SIG-M5 (cell line): ENCODE data around the gene DIABLO.
"Not testable (repeated sequence)": the region's sequence is repeated elsewhere in the genome, so short reads cannot be mapped to it uniquely, and the experiment has no call there.

Experiments used
- DNase-seq: peaks from one replicate; lab custom pipeline; 2025; lab: John Stamatoyannopoulos, UW

DIABLO gene

DNA sequence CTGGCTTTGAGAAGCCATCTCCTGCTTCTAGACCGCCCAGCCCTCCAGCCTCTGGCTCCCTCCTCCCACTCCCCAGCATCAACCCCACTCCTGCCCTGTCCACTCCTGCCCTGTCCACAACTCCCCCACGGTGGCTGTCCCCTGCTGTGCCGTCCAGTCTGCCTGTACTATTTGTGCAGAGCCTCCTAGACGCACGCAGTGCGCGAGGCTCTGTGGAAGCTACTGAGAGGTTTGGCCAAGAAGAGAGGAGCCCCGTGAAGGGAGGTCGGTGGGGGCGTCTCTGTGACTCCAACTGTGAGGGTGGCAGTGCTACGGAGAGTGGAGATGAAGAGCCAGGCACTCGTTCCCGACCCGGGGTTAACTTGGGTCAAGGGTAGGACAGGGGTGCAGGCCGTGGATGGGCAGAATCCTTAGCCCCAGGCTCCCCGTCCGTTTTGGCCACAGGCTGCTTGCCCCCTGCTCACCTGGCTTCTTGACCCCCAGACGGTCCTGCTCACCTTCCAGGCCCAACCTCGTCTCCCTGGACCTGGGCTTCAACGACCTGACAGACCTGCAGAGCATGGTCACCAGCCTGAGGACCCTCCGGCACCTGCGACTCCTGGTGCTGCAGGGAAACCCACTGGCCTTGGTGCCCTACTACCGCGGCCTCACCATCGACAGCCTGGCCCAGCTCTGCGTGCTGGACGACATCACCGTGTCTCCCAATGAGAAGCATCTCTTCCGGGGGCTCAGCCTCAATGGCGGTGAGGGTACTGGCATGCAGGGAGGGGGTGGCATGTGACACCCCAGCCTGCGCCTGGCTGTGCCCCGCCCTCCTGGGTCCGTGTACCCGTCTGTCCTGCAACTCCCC lies 36.0 kb downstream of the DIABLO start:
- DNase-seq = no peak

- DNase-seq = no peak
Measured at GRCh38 chr12:122187466-122187865, 38.4 kb downstream of the DIABLO start.

GRCh38 chr12:122185494-122186082 lies 40.3 kb downstream of the DIABLO start:
- no peak for DNase-seq

DNA sequence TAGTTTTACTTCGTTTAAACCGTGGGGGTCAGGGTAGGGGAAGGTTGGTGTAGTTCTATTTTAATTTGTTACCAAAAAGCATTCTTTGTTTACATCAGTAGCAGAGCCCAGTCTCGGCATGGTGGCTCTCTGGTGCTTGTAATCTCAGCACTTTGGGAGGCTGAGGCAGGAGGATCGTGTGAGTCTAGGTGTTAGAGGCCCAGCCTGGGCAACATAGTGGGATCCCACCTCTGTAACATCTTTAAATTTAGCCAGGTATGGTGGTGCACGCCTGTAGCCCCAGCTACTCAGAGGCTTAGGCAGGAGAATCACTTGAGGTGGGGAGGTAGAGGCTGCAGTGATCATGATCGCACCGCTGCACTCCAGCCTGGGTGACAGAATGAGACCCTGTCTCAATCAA lies 40.8 kb downstream of the DIABLO start:
- DNase-seq = no peak

DNA sequence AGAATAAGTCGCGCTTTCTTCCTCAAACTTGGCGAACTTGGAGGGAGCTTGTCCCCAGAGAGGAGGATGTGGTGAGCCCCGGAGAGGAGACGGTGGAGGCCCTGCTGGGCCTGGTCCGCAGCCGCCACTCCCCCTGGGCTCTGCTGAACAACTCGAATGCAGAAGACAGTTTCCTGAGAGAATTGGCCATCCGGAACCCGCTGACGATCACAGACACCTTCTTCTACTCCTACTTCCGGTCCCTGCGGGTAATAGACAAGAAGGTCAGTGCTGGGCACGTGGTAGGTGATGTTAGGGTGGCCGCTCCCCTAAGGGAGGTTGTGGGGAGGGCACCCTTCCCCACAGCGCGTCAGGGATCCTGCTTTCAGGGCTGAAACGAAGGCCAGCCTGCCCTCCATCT lies 41.3 kb downstream of the DIABLO start:
- DNase-seq = no peak

DNA sequence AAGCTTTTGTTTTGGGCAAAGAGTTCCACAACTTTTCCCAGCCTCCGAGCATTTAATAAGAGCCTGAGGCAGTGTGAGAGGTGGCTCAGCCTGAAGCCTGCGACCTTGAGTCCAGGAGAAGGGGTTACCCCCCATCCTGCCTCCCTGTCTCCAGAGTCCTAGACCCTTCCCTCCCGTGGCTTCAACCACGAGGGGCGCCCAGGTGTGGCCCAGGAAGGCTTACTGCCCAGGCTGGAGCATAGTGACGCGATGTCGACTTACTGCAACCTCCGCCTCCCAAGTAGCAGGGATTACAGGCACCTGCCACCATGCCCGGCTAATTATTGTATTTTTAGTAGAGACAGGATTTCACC lies 42.3 kb downstream of the DIABLO start:
- DNase-seq = no peak

GRCh38 chr12:122182887-122183587 lies 42.8 kb downstream of the DIABLO start, which contains the start of gene LRRC43:
LRRC43 (plus strand) TSS chr12:122183123; CDS start chr12:122183145, 22 bp downstream.
- no peak for DNase-seq

DNA sequence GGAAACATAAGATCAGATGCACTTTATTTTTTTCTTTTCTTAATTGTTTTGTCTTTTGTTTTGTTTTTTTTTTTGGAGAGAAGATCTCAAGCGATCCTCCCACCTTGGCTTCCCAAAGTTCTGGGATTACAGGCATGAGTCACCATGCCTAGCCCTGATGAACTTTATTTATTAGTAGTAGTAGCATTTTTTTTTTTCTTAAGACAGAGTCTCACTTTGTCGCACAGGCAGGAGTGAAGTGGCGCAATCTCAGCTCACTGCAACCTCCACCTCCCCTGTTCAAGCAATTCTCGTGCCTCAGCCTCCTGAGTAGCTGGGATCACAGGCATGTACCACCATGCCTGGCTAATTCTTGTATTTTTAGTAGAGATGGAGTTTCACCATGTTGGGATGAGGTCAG lies 49.4 kb downstream of the DIABLO start:
- DNase-seq = not testable (repeated sequence)

DNA sequence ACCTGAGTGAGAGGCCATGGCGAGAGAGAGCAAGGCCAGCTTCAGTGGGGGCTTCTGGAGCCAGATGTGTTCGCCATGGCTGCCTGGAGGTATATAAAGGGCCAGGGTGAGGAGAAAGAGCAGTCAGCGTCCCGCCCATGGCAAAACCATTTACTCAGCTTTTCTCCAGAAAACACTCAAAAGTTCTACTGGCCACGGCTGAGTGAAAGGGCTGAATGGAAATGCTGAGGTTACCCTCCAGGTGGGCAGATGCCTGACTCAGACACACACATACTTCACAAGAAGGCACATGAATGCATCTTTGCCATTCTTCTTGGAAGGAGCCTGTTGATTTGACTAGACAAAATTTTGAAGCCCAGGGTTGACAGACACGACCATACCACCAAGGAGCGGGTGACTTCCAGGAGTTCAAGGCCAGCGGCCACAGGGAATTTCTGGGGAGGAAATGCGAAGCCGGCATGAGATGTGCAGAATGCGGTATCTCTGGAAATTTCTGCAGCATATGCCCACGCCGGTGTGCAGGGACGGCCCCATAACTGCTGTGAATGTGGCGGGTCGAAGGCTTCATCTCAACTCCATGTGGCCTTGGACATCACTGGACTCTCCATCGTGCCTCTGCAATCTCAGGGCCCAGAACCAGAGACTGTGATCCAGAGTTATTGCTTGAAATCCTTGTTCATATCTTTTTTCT lies 51.6 kb downstream of the DIABLO start, which contains the start of gene IL31:
IL31 (minus strand) TSS at position 67 of the 691 bp plus-strand sequence; CDS start at position 18, 49 bp downstream.
- DNase-seq = no peak

DNA sequence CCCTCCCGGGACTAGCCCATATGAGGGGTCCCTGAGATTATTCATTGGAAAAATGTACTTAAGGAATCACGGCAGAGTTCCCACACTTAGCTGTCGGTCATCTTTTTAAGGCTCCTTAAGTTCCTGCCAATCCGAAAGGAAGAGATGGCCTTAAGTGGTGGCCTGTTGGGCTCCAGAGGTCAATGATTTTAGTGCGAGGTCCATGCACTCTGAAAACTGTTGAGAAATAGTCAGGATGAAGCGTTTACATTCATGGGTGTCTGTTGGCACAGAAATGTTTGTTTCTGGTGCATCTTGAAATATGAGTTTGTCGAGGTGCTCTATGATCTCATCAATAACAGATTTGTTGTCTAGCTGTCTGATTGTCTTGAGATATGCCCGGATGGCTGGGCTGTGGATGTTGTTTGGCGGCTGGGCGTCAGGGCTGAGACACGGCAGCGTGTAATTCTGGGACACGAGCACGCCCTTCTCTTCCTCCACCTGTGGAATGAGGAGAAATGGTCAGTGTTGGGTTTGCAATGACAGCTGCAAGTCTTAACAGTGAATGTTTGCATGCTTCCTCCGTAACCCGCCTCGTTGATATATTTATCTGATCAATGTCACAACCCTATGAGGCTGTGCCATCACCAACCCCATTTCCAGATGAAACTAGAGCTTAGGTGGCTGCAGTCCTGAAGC lies 53.5 kb downstream of the DIABLO start:
- no peak for DNase-seq

- DNase-seq = no peak
Measured at GRCh38 chr12:122171399-122171798, 54.5 kb downstream of the DIABLO start.

- no peak for DNase-seq
Measured at GRCh38 chr12:122168492-122168891, 57.4 kb downstream of the DIABLO start.

DNA sequence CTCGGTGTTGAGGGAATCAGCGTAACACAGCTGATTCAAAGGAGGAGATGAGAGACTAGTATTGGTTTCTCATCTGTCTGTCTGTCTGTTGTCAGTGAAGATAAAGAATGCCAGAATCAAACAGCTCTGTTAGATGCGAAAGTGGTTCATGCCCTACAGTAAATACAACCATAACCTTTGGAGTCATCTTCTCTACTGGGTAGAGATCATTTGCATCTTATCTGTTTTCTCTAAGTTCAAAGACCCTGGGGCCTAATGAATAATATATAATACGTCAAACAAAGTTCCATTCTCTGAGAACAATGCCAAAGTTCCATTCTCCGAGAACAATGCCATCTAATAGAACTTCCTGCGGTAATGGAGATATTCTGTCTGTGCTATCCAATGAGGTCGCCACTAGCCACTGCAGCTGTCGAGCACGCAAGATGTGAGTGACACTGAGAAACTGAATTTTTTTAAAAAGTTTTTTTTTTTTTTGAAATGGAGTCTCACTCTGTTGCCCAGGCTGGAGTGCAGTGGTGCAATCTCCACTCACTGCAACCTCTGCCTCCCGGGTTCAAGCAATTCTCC lies 58.4 kb downstream of the DIABLO start:
- no peak for DNase-seq

GRCh38 chr12:122166422-122167349 lies 59.2 kb downstream of the DIABLO start:
- DNase-seq = no peak

DNA sequence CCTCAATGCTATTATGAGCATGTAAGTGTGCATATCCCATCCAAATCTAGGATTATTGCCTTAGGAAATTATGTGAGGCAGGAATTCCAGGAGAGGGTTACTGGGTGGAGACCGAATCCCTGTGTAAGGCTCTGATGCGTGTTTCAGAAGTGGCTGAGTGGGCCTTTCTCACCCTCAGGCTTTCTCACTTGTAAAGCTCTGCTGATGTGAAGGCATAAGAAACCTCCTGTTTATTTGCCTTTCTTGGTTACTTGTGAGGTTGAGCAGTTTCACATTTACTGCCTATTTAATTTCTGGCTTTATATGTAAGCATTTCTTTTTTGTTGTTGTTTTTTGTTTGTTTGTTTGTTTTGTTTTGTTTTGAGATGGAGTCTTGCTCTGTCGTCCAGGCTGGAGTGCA lies 62.9 kb downstream of the DIABLO start:
- DNase-seq = no peak

DNA sequence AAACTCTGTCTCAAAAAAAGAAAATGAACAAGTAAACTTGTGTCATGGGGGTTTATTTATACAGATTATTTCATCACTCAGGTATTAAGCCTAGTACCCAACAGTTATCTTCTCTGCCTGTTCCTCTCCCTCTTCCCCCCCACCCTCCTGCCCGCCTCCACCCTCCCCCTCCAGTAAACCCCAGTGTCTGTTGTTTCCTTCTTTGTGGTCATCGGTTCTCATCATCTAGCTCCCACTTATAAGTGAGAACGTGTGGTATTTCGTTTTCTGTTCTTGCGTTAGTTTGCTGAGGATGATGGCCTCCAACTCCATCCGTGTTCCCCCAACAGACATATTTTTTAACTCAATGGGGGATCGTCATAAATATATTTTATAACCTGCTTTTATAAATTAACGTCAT lies 64.2 kb downstream of the DIABLO start:
- no peak for DNase-seq

DNA sequence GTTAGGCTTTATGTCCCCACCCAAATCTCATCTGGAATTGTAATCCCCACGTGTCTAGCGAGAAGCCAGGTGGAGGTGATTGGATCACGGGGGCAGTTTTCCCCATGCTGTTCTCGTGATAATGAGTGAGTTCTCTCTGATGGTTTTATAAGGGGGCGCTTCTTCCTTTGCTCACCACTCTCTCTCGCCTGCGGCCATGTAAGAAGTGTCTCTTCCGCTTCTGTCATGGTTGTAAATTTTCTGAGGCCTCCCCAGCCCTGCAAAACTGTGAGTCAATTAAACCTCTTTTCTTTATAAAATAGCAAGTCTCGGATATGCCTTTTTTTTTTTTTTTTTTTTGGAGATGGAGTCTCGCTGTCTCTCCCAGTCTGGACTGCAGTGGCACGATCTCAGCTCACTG lies 65.1 kb downstream of the DIABLO start:
- no peak for DNase-seq

GRCh38 chr12:122159882-122160281 lies 66.0 kb downstream of the DIABLO start:
- DNase-seq = no peak

DNA sequence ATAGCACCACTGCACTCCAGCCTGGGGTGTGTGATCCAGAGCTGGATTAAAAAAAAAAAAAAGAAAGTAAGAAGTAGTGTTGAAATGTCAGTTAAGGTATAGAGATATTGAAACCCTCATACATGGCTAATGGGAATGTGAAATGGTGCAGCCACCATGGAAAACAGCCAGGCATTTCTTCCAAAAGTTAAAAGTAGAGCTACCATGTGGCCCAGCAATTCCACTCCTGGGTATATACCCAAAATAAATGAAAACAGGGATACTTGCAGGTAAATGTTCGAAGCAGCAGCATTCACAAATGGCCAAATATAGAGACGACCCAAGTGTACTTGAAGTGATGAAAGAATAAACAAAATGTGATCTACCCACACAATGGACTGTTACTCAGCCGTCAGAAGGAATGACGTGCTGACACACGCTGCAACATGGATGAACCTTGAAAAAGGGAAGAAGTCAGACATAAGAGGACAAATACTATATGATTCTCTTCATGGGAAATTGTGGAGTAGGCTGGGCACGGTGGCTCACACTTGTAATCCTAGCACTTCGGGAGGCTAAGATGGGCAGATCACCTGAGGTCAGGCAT lies 67.1 kb downstream of the DIABLO start:
- DNase-seq = no peak
